GM12874 (cell line): ENCODE measurements around the gene SCG3.

ENCODE experiments used
- CTCF ChIP-seq: IDR thresholded peaks from 2 replicates; pipeline ENCODE4 v1.5.1; 2011; ENCODE audit warnings: low read depth, mild to moderate bottlenecking, control low read depth, low read length, moderate library complexity; ENCODE audit not compliant: insufficient read depth

The SCG3 gene

GRCh38 chr15:51696566-51696965, 15.3 kb downstream of the SCG3 start:
- no peak for TF ChIP-seq CTCF

DNA sequence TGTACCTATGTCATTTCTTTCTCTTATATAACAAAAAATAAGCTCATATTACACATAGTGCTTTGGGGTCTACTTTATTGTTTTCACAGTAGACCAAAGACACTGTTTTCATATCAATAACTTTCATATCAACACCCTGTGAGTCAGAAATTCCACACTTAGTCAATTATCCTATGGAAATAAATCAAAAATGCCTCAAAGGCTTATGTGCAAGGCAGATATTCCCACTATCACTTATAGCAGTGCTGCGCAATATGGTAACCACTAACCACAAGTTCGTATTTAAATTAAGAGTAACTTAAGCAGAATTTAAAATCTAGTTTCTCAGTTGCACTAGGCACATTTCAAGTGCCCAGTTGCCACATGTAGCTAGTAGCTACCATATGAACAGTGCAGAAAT, 15.9 kb downstream of the SCG3 start:
- no peak for TF ChIP-seq CTCF

- TF ChIP-seq CTCF, result no peak
Observed at GRCh38 chr15:51699373-51699772, 18.1 kb downstream of the SCG3 start.

GRCh38 chr15:51702710-51703109, 21.4 kb downstream of the SCG3 start:
- no peak for TF ChIP-seq CTCF

DNA sequence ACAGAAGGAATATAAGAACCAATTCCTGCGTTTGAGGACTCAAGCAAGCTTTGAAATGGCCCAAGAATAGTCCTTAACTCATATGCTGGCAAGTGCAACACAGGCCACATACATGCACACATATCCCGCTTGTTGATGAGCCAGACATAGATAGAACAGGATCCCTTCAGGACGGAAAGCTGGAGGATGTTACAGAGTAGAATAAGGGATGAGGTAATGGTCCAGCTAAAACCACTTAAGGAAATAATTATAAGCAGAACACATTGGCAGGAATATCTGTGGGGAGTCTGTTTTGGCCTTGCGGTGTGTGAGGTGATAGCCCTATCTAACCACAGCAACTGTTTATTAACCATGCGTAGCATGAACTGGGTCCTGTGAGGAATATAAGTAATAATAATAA, 25.0 kb downstream of the SCG3 start:
- TF ChIP-seq CTCF, result no peak

DNA sequence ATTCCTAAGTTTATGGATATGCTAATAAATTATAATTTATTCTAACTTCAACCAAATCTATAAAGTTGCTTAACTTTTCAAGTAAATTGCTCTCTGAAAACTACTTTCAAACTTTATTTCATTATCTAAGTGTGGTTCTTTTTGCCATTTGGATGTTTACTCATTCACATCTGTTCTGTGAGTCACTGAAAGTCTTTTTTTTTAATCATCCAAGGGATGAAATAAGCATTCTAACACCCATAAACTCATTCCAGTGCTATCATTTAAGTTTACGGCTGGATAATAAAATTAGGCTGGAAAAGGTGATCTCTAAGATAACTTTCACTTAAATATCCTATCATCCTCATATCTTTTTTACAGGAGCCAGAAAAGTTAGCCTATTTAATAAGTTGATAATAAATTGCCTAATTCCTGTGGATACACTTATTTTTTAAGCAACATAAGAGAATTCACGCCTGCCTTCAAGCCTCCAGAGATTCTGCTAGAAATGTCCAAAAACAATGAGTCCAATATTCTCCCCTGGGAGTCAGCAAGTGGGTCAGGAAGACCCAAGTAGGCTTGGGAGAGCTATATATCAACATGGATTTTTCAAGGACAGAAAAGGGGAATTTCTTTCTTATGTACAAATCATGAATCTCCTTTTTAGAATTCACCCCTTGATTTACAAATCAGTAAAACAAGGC, 25.8 kb downstream of the SCG3 start:
- no peak for TF ChIP-seq CTCF

GRCh38 chr15:51708013-51708412, 26.7 kb downstream of the SCG3 start:
- TF ChIP-seq CTCF, result no peak
